Central memory CD4-positive, alpha-beta T cell (primary cell): Measurements from ENCODE around the gene ABR.

Experiments used
- DNase-seq: peaks from one replicate; pipeline ENCODE4 v3.0.0; 2022
- total RNA-seq, 3 experiments: gene quantifications; one replicate each; lab custom pipeline; 2026; lab: John Stamatoyannopoulos, UW

ABR gene
- 57.4 to 205 (median 121) reads per million in 3 experiments for total RNA-seq

- DNase-seq: peak; percentile 49
Measured at GRCh38 chr17:1179818-1180742, at the start of gene ABR. Gene ABR (minus strand): TSS chr17:1179981. CDS start chr17:1179727, 254 bp downstream.

GRCh38 chr17:1229349-1229899 is 49.6 kb upstream of the ABR start:
- DNase-seq: peak; percentile 26

GRCh38 chr17:1228781-1229348 is 49.1 kb upstream of the ABR start:
- no peak for DNase-seq

- DNase-seq: no peak
Measured at GRCh38 chr17:1227917-1228780, 48.4 kb upstream of the ABR start.

GRCh38 chr17:1227365-1227764 is 47.6 kb upstream of the ABR start:
- DNase-seq: no peak

- DNase-seq: no peak
Measured at GRCh38 chr17:1226308-1226707, 46.5 kb upstream of the ABR start.

- DNase-seq: no peak
Measured at GRCh38 chr17:1224330-1224729, 44.5 kb upstream of the ABR start.

GRCh38 chr17:1223662-1224061 is 43.9 kb upstream of the ABR start:
- no peak for DNase-seq

- DNase-seq: no peak
Measured at GRCh38 chr17:1222321-1222720, 42.5 kb upstream of the ABR start.

- no peak for DNase-seq
Measured at GRCh38 chr17:1221209-1221608, 41.4 kb upstream of the ABR start.

- DNase-seq: no peak
Measured at GRCh38 chr17:1220346-1220745, 40.6 kb upstream of the ABR start.

- no peak for DNase-seq
Measured at GRCh38 chr17:1217089-1217385, 37.3 kb upstream of the ABR start.

- DNase-seq: no peak
Measured at GRCh38 chr17:1216217-1217088, 36.7 kb upstream of the ABR start.

GRCh38 chr17:1212946-1213345 is 33.2 kb upstream of the ABR start:
- no peak for DNase-seq

GRCh38 chr17:1211287-1211686 is 31.5 kb upstream of the ABR start:
- no peak for DNase-seq

GRCh38 chr17:1208966-1209365 is 29.2 kb upstream of the ABR start:
- DNase-seq: no peak

GRCh38 chr17:1206026-1206777 is 26.4 kb upstream of the ABR start:
- no peak for DNase-seq

- DNase-seq: no peak
Measured at GRCh38 chr17:1203967-1204291, 24.1 kb upstream of the ABR start.

GRCh38 chr17:1203111-1203966 is 23.6 kb upstream of the ABR start:
- peak; percentile 46 for DNase-seq

GRCh38 chr17:1202291-1202690 is 22.5 kb upstream of the ABR start:
- no peak for DNase-seq
